ENCODE results near the gene SNED1.

- TF ChIP-seq POLR2A (IDR thresholded peaks at IDR 0.05) (no peak), CTCF (IDR thresholded peaks at IDR 0.05) (no peak)
Measured at GRCh38 chr2:240995041-240996021, 3.1 kb upstream of the SNED1 start.
